ENCODE data around the gene CXCL6.

DNA sequence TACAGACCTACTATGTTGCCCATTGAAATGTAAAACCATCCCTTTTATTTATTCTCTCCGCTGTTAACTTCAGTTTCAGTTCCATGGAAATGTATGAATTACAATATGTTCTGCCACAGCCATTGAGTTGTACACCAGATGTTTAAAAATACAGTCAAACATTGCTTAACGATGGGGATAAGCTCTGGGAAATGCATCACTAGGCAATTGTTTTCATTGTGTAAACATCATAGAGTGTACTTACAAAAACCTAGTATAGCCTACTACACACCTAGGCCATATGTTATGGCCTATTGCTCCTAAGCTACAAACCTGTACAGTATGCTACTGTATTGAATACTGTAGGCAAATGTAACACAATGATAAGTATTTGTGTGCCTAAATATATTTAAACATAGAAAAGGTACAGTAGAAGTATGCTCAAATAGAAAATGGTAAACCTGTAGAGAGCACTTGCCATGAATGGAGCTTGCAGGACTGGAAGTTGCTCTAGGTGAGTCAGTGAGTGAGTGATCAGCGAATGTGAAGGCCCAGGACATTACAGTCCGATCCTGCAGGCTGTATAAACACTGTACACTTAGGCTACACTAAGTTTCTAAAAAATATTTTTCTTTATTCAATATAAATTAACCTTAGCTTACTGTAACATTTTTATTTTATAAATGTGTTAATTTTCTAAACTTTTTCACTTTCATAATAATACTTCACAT, 13.9 kb downstream of the CXCL6 start:
- TF ChIP-seq, protein P1, sequence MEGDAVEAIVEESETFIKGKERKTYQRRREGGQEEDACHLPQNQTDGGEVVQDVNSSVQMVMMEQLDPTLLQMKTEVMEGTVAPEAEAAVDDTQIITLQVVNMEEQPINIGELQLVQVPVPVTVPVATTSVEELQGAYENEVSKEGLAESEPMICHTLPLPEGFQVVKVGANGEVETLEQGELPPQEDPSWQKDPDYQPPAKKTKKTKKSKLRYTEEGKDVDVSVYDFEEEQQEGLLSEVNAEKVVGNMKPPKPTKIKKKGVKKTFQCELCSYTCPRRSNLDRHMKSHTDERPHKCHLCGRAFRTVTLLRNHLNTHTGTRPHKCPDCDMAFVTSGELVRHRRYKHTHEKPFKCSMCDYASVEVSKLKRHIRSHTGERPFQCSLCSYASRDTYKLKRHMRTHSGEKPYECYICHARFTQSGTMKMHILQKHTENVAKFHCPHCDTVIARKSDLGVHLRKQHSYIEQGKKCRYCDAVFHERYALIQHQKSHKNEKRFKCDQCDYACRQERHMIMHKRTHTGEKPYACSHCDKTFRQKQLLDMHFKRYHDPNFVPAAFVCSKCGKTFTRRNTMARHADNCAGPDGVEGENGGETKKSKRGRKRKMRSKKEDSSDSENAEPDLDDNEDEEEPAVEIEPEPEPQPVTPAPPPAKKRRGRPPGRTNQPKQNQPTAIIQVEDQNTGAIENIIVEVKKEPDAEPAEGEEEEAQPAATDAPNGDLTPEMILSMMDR (IDR thresholded peaks at IDR 0.05) = no peak
- no peak for TF ChIP-seq POLR2A (IDR thresholded peaks at IDR 0.05)
- no peak for TF ChIP-seq EP300 (IDR thresholded peaks at IDR 0.05)
